NCI-H748 (cell line): Measurements from ENCODE around the gene HRH1.
"Not testable (repeated sequence)": the region's sequence is repeated elsewhere in the genome, so short reads cannot be mapped to it uniquely, and the experiment has no call there.

Experiments used
- DNase-seq: peaks from one replicate; lab custom pipeline; 2025; ENCODE audit not compliant: unreplicated experiment; lab: John Stamatoyannopoulos, UW

Gene HRH1, protein sequence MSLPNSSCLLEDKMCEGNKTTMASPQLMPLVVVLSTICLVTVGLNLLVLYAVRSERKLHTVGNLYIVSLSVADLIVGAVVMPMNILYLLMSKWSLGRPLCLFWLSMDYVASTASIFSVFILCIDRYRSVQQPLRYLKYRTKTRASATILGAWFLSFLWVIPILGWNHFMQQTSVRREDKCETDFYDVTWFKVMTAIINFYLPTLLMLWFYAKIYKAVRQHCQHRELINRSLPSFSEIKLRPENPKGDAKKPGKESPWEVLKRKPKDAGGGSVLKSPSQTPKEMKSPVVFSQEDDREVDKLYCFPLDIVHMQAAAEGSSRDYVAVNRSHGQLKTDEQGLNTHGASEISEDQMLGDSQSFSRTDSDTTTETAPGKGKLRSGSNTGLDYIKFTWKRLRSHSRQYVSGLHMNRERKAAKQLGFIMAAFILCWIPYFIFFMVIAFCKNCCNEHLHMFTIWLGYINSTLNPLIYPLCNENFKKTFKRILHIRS

DNA sequence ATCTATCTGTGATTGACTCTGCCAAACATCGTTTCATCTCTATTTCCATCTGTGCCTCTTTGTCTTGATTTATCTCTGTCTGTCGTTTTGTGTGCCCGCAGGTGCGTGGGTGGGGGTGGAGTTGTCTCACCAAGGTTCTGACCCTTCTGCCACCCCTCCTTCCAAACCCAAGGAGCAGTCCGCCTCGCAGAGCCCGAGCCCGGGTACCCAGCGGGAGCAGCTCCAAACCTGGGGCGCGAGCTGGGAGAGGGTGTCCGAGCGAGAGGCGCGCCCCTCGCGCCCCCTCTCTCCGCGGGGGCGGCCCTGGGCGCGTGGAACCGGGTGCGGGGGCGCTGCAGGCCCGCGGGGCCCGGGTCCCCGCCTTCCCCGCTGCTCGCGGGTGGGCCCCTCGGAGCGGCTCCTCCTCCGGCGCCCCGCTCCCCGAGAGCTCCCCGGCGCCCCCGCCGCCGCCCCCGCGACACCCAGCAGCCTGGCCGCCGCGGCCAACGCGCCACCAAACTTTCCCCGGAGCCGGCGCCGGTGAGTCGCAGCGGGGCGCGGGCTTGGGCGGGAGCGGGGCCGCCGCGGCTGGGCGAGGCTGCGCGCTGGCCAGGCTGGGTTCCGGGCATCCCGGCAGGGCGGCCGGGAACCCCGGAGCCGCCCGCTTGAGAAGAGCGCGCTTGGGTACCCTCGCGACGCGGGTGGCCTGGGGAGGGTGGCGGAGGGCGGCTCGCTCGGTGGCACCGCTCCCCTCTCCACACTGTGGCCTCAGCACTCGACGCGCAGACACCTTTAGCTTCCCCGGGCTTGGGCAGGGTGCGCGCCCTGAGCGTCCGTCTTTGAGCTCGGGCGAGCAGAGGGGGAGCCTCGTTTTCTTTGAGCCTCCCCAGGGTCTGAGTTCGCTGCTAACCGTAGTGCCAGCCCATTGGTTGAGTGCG, at the start of gene HRH1:
TSS of gene HRH1 (plus strand) at position 458 of the 917 bp plus-strand sequence. CDS start 104,545 bp downstream, outside the sequence.
- peak; percentile 24 for DNase-seq

DNA sequence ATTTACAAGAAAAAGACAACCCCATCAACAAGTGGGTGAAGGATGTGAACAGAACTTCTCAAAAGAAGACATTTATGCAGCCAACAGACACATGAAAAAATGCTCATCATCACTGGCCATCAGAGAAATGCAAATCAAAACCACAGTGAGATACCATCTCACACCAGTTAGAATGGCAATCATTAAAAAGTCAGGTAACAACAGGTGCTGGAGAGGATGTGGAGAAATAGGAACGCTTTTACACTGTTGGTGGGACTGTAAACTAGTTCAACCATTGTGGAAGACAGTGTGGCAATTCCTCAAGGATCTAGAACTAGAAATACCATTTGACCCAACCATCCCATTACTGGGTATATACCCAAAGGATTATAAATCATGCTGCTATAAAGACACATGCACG, 41.0 kb upstream of the HRH1 start:
- DNase-seq: not testable (repeated sequence)

DNA sequence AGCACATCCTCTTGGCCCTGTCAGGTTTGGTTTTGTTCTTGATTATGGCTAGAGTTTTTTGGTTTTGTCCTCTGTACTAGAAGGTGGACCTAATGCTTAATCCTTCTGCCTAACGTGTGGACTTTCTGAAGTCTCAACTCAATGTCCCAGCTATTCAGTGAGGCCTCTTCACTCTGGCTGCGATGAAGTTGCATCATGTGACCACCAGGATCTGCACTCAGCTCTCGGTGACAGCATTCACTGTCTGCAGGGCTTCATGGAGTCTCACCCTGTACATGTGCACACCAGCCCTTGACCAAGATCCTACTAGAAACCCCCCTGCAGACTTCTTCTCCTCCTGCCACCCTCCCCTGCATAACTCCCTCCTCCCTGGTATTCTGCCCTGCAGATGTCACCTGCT, 38.7 kb upstream of the HRH1 start:
- DNase-seq: no peak

DNA sequence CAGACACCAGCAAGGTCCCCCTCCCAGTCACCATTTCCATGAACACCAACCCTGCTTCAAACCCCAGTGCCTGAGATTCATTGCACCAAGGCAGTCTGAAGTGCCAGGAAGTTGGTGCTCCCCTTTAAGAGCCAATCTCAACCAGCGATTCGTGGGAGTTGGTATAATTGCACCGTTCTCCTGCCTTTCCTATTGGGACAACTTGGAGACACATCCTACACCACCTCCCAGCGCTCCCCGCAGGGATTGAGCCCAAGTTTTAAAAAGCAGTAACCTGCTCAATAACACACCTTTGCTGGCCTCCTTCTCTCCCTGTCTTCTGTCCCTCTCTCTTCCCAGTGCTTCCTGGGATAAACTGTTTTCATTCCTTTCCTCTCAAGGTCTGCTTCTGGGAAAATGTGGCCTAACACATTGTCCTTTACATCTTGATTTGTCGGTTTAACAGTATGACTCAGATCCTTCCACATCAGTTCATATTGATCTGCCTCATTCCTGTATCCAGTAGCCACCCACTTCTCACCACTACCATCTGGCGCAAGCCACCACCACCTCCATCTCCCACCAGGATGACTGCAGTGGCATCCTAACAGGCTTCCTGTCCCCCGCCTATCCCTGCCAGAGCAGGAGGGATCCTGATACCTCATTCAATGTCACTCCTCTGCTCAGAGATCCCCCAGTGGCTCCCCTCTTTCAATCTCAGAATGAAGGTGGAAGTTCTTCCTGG, 37.8 kb upstream of the HRH1 start:
- DNase-seq: no peak

DNA sequence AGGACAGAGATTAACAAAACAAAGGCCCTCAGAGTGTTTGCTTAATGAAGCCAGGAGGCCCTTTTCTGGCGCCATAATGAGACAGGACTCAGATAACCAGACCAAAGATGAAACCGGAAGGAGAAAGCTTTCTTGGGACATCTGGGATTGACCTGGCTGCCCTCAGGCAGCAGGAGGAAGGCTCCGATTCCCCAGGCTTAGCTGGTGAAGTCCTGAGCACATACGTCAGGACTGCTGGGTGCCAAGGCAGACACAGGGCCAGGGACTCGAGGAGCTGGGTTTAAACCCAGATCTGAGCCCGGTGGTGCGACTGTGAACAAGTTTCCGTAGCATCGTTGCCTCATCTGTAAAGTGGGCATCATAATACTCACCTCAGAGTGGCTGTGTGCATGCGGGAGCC, 36.7 kb upstream of the HRH1 start:
- no peak for DNase-seq

DNA sequence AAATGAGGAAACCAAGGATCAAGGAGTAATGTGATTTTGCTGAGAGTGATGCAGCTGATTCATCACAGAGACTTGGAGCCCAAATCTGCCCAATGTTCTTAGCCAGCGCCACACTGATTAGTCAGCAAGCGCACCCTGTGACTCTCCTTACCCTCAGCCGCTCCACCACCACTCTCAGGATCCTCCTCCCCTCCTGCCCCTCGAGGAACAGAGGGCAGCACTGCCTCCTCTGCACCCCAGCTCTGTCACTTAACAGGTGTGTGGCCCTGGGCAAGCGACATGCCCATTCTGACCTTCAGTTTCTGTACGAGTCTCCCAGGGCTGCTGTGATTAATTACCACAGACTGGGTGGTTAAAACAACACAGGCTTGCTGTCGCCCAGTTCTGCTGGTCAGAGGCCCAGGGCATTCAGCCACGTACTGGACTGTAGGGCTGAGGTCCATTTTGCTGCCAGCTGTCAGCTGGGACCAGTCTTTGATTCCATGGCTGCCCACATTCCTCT, 36.1 kb upstream of the HRH1 start:
- DNase-seq: no peak

DNA sequence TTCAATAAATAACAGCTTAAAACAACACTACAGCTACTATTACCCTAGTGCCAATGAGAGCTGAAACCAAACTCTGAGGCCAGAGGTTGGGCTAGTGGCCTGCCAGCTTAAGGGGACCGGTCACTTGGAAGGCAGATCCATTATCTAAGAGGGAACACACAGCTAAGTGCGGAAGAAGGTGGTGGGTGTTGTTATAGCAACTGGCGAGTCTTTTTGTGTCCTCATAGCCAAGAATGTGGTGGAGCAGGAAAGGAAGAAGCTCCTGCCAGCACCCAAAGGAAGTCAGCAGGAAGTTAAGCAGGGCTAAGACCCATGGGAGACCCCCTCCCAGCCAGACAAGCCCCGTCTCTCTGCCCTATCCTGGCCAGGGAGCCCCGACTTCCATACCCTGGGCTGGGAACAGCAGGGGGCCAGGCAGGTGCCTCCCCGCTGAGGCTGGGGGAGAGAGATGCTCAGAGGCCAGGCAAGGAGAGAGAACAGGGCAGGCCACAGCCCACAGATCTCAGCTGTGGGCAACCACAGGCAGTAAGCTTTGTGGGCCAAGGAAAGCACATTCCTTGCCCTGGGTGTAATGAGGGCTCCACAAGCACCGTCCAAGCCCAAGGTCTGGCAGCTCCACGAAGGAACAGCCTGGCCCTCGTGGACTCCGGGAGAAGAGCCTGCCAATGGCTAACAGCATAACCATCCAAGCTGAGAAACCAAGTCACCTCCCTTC, 34.0 kb upstream of the HRH1 start:
- DNase-seq: no peak

DNA sequence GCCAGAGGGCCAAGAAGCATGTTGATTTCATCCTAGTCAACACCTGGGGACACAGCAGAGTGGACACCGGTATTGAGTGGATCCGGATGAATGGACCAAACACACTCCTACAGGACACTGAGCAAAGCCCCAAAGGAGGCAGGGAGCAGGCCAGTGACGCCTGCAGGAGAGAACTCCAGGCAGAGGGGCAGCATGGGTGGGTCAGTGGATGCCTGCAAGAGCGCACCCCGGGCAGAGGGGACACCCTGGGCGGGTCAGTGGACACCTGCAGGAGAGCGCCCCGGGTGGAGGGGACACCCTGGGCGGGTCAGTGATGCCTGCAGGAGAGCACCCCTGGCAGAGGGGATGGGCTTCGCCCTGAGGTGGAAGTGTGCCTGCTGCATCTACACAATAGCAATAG, 27.6 kb upstream of the HRH1 start:
- DNase-seq: no peak

DNA sequence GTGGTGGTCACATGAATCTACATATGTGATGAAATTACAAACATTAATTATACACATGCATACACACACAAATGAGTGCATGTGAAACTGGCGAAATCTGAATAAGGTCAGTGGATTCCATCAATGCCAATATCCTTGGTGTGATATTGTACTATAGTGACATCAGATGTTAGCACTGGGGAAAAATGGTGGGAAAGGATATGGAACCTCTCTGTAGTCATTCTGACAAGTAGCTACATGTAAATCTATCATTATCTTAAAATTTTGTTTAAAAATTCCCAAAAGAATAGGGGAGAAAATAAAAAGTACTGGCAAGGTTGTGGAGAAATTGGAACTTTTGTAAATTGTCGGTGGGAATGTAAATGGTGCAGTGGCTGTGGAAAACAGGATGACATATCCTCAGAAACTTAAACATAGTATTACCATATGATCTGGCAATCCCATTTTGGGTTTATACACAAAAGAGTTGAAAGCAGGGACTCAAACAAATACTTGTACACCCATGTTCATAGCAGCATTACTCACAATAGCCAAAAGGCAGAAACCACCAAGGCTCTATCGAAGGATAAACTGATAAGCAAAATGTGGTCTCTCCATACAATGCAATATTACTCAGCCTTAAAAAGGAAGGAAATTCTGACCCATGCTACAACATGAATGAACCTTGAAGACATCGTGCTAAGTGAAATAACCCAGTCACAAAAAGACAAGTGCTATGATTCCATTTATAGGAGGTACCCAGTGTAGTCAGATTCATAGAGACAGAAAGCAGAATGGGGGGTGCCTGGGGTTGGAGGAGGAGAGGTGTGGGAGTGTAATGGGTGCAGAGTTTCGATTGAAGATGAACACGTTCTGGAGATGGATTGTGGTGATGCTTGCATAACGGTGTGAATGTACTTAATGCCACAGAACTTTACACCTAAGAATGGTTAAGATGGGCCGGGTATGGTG, 25.3 kb upstream of the HRH1 start:
- DNase-seq: no peak

DNA sequence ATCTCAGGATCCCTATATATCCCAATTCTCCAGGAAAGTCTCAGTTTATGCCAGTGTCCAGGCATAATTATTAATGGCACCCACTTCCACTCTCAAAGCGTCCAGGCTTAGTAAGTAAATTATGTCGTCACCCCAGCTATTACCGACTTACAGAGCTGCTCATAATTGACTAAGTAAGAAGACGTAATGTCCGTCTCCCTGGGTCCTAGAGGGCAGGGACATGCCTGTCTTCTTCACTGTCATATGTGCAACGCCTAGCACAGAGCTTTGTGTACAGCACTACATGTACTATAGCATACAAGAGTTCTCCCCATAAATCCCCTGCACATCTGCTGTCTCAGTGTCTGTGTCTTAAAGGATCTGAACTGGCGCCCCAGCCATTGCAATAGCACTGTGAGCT, 23.9 kb upstream of the HRH1 start:
- DNase-seq: no peak

DNA sequence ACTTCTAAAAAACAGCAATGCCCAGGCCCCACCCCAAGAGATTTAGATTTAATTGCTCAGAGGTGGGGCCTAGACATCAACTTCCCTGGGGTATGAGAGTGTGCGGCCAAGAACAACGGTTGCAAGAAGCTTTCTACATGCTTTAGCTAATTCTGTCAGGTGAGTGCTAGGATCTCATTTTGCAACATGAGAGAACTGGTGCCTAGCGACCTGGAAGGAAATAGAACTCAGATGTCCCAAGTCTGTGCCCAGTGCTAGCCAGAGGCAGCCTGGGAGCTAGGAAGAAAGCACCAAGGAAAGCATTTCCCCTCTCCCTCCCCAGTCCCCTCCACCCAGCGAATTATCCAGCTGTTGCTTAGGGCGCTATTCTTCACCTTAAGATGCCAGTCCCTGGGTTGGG, 22.9 kb upstream of the HRH1 start:
- no peak for DNase-seq

DNA sequence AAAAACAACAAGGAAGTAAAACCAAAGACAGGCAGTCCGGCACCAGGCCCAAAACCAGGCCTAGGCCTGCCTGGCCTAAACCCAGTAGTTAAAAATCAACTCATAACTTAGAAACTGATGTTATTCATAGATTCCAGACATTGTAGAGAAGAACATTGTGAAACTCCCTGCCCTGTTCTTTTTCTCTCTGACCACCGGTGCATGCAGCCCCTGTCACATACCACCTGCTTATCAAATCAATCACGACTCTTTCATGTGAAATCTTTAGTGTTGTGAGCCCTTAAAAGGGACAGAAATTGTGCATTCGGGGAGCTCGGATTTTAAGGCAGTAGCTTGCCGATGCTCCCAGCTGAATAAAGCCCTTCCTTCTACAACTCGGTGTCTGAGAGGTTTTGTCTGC, 22.4 kb upstream of the HRH1 start:
- DNase-seq: not testable (repeated sequence)

DNA sequence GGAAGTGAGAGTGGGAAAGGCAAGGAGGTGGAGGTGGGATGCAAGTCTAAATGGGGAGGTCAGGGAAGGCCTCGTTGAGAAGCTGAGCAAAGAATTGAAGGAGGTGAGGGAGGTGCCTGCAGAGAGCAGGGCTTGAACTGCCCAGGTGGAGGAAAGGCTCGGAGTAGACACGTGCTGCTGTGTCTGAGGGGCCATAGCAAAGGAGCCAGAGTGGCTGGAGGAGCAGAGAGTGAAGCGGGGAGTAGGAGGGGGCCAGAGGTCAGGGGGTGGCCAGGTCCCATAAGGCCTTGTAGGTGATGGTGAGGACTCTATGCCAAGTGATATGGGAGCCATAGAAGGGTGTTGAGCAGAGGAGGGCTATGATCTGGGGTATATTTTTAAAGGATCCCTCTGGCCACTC, 21.4 kb upstream of the HRH1 start:
- DNase-seq: no peak

DNA sequence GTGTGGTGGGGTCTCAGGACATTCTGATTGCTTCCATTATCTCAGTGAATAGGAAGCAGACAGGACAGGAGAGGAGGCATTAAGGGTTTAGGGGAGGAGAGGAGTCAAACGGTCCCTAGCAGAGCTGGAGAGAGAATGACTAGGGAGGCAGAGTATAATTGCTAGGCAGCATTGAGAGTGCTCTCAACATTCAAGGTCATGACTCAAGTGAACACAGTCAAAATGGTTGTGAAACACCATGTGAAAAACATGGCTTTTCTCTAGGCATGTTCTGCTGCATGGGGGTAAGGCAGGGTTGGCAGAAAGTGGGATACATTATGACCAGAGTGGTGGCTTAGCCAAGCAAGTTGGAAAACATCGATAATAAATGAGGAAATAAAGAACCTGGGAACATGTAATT, 19.5 kb upstream of the HRH1 start:
- no peak for DNase-seq

DNA sequence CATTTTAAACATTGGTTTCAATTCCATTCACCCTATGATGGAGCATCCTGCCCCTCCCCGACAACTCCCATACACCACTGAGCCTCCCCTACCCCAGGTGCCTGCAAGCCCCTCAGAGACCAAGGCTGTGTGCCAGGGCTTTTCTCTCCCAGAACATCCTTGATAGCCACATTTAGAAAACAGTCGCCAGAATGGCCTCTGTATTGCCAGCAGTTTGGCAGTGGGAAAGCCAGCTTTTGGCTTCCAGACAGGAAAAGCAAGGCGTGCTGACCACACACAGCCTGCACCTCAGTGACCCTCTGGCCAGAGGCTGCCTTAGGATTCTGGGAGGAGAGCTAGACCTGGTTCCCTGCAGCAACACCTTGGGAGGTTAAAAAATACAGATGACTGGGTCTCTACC, 18.2 kb upstream of the HRH1 start:
- DNase-seq: no peak

DNA sequence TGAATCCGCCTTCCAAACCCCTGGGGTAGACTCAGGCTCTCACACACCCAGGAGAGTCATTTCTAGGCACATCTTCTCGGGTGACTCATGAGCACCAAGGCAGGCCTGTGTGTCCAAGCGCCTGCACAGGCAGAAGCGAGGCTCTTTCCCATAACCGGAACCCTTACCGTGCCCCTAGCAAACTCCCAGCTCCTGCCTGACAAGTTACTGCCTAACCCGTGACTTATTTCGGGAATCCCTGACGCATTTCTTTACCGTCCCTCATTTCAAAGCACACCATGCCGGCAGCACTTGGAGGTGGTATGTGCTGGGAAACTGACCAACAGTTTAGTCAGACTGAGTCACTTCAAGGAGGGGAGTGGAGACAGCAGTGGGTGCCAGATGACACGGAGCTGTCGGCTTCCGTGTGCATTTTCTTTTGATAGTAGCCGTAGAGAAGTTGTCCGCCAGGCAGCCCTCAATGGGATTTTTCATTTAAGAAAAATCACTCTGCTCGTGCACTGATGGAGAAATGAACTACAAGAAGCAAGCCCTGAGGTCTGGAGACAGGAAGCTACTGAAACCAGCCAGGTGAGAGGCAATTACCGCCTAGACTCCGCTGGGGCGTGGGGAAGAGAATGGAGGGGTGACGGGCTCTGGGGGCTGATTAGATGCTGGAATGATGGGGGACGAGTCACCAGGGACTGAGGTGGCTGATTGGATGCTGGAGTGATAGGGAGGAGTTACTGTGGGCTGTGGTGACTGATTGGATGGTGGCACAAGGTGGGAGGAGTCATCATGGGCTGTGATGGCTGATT, 17.3 kb upstream of the HRH1 start:
- DNase-seq: no peak

DNA sequence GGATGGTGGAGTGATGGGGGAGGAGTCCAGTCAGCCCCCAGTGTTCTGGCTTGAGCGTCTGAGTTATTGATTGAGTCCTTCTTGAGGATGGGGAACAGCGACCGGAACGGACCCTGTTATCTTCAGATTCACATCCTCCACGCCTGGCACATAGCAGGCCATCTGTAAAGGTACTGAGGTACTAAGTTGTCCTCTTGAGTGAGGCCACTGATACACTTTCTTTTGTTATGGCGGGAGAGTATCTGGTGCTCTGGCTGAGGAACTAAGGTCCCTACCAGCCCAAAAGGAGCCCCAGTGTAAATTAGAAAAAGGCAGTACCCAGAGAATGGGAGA, 16.7 kb upstream of the HRH1 start:
- no peak for DNase-seq

DNA sequence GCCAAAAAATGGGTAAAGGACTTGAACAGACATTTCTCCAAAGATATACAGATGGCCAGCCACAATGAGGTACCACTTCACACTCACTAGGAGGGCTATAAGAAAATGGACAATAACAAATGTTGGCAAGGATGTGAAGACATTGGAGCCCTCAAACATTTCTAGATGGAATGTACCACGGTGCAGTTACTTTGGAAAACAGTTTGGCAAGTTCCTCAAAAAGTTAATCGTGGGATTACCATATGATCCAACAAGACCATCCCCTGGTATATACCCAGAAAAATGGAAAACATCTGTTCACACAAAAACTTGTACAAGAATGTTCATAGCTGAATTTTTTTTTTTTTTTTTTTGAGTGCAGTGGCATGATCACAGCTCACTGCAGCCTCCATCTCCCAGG, 15.9 kb upstream of the HRH1 start:
- no peak for DNase-seq
